Activated gamma-delta T cell treated with anti-CD3 and anti-CD28 coated beads, Interleukin-2, amount 50 U/mL, for 16 hours (primary cell): ENCODE data around the gene FHL2.

Experiments
- DNase-seq: peaks from one replicate; pipeline ENCODE4 v3.0.0-alpha.2; 2020; ENCODE audit warnings: low read depth

FHL2 gene

GRCh38 chr2:105422801-105423200, 23.9 kb upstream of the FHL2 start:
- DNase-seq = no peak

DNA sequence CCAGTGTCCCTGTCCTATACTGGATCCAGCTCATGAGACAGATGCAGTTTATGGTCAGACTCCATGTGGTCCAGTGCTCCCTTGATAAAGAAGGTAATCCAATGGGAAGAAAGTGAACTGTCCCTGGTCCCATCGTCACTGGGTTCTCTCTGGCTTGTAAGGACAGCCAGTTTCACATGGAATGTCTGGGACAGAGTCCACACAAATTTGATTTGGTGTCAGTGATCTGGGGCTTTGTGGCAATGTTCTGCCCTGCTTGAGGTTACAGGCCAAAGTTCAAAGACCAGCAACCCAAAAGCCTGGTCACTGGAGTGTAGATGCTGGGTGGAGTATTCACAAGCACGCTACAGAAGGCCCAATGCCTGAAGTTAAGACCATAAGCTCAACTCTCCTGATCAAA, 22.2 kb upstream of the FHL2 start:
- no peak for DNase-seq

GRCh38 chr2:105418522-105418921, 19.7 kb upstream of the FHL2 start:
- no peak for DNase-seq

- DNase-seq = no peak
These were observed 19.1 kb upstream of the FHL2 start for GRCh38 chr2:105417857-105418436.

DNA sequence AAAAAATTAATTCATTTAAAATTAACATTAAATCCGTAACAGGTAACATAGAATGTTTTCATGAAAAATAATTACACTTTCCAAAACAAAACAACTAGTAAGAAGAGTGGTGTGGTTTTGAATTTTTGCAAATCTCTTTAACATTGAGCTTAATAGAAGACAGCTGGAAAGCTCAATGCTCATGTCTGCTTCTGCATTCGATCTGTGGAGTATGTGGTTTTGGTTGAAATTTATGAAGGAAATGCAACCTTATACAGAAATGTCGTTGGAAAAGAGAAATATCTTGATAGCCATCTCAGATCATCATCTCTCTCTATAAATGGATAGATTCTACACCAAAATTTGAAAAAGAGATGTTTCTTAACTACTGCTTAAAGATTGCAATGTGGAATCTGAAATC, 17.3 kb upstream of the FHL2 start:
- DNase-seq = no peak

- DNase-seq = no peak
These were observed 16.2 kb upstream of the FHL2 start for GRCh38 chr2:105415007-105415406.

GRCh38 chr2:105413206-105413605, 14.4 kb upstream of the FHL2 start:
- DNase-seq = no peak

- DNase-seq = no peak
These were observed 13.7 kb upstream of the FHL2 start for GRCh38 chr2:105412584-105412983.

GRCh38 chr2:105411720-105412407, 13.0 kb upstream of the FHL2 start:
- DNase-seq = no peak

DNA sequence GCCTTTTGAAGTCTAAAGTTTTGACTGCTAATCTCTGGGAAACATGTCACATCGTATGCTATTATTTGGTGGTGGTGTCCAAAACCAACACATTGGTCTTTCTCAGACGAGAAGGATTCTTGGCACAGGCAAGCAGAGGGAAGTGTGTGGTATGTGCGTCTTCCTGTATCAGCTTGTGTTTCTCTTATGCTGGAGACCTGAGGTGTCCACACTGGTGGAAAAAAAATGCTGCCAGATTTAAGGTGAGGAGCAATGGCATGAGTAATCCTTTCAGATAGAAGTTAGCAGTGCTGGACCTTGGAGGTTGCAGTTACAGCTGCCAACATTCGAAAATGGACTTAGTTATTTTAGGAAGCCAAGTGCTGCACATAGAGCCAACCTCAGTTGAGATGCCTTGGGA, 11.7 kb upstream of the FHL2 start:
- no peak for DNase-seq

- no peak for DNase-seq
These were observed 10.9 kb upstream of the FHL2 start for GRCh38 chr2:105409717-105410116.

- no peak for DNase-seq
These were observed 9.3 kb upstream of the FHL2 start for GRCh38 chr2:105407946-105408743.

DNA sequence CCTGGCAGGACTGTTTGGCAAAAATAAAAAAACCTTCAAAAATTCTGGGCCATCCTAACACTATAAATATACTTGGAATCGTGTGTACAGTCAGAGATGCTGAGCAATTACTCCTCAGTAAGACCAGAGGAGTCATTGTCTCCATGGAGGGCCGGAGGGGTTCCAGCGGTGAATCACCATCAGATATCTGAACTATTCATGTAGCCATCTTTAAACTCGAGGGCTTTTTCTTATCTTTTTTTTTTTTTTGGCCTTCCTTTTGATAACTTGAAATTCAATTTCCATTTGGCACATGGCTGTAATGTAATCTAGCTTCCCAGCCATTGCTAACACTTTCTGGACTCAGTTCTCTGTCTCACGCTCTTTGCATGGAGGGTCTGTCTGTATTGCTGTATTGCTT, 7.4 kb upstream of the FHL2 start:
- DNase-seq = no peak

- DNase-seq = no peak
These were observed 6.4 kb upstream of the FHL2 start for GRCh38 chr2:105405291-105405690.

GRCh38 chr2:105404736-105405135, 5.9 kb upstream of the FHL2 start:
- no peak for DNase-seq

DNA sequence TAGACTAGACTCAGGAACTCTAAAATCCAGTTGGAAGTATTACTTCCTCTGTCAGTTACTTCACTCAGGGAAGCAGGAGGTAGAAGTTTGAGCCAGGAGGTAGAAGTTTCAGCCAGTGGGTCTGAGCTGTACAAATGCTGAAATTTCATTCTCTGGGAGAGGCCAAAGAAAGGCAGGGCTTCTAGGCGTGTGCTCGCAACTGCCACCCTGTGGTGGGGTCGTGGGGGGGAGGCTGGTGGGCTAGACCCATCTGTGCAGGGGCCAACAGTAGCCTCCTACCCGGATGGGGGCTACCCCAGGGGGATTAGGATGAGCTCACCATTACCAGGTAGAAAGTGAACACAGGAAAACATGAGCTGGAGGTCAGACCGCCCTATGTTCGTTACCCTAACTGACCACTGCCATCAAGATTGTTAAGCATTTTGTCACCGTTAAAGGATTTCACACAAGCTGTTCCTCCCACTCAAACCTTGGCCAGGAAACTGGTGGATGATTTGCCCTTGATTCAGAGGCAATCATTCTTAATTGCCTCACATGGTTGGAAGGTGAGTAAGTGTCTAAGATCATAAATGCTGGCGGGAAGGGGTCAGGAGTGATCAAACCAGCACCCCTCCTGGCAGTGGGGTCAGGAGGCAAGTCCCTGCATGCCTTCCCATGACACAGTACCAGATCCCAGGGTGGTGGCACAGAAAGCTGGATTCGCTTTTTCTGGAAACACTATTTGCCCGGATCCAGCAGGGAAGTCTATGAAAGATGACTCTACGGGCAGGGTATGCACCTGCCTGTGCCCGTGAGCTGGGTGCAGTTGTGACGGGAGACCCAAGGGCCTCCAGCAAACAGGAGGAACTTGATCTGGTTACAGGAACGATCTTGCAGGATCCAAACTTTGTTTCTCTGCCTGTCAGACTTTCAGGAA, 5.2 kb upstream of the FHL2 start:
- DNase-seq = no peak

- no peak for DNase-seq
These were observed 4.5 kb upstream of the FHL2 start for GRCh38 chr2:105403241-105403782.

DNA sequence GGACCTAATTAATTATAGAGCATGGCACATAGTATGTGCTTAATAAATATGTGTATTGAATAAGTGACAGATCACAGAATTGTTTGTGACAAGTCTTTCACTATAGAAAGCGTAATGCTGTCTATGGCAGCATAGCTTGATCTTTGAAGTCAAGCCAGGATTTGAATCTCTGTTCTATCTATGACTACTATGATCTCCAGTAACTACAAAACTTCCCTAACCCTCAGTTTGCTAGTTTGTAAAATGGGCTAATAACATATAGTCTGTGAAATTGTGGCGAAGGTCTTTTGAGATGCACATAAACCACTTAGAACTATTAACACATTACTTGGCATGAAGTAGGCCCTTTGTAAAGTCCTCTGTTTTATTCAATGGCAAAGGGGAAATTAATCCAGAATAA, 4.0 kb upstream of the FHL2 start:
- no peak for DNase-seq

GRCh38 chr2:105401867-105402266, 3.0 kb upstream of the FHL2 start:
- no peak for DNase-seq

DNA sequence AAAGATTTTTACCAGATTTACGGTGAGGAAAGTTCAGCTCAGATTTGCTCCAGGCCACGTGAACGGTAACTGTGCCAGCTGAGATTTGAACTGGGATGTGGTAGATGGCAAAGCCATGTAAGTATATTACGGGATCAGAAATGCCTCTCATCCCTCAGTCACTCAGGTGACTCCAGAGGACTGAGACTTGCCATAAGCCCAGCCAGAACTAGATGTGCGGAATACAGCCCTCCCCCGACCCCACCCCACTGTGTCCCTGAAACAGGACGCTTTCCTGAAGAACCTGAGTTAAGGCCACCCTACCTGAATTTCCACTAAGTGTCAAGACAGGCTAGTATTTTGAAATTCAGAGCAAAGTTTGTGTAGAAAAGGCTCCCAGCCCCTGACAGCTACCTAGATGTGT, 1.3 kb upstream of the FHL2 start:
- DNase-seq = no peak

GRCh38 chr2:105399207-105399861, 483 bp upstream of the FHL2 start:
- no peak for DNase-seq

DNA sequence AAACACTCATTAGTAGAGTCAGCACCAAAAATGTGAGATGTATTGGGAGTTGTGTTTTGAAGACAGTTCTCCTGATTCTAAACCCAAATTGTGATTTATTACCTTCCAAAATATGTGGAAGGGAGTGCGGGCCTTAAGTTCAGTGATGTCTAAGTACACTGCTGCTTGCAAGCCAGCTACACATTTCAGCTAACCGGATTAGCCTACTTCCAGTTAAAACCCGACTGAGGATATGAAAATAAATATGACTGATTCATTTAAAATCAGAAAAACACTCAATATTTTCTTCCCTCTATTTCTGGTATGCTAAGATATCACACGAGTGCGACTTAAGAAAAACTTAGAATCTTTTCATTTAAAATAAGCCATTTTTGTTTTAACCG, 907 bp downstream of the FHL2 start:
- no peak for DNase-seq
